NCI-H1105 (cell line): ENCODE data around the gene NDRG4.

Experiments used
- DNase-seq: peaks from one replicate; lab custom pipeline; 2025; lab: John Stamatoyannopoulos, UW

Gene NDRG4

GRCh38 chr16:58543685-58544084 is 43.7 kb downstream of the NDRG4 start:
- no peak for DNase-seq

- DNase-seq, result no peak
Observed at GRCh38 chr16:58548378-58548777, 48.4 kb downstream of the NDRG4 start.

- DNase-seq, result no peak
Observed at GRCh38 chr16:58551496-58551895, 51.6 kb downstream of the NDRG4 start.

- DNase-seq, result no peak
Observed at GRCh38 chr16:58556678-58557077, 56.7 kb downstream of the NDRG4 start.
